Activated CD4-positive, alpha-beta T cell treated with anti-CD3 and anti-CD28 coated beads, Interleukin-2, amount 50 U/mL, for 4 hours (primary cell): Measurements from ENCODE around the gene FAHD1.

Source experiments
- DNase-seq, 2 experiments: peaks; one replicate each; pipeline ENCODE4 v3.0.0-alpha.2; 2020

Gene FAHD1

DNA sequence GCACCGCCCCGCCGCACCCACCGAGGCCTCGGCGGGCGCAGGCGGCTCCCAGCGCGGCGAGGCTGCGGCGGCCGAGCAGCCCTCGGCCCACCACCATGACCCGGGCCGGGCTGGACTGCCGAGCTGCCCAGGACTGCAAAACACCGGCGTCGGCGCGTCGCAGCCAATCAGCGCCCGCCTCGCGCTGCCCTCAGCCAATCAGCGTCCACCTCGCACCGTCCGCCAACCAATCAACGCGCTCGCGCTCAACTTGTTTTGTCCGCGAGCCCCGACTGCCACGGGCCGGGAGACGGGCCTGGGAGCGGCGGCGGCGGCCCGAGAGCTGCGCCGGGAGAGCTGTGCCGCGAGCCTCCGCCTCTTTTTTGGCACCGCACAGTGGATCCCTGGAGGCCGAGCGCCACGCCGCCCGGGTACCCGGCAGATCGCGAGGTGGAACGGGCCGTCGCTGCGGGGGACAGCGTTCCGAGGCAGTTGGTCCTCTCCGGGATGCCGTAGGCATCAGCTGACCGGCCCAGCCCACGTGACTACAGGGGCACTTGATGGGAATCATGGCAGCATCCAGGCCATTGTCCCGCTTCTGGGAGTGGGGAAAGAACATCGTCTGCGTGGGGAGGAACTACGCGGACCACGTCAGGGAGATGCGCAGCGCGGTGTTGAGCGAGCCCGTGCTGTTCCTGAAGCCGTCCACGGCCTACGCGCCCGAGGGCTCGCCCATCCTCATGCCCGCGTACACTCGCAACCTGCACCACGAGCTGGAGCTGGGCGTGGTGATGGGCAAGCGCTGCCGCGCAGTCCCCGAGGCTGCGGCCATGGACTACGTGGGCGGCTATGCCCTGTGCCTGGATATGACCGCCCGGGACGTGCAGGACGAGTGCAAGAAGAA, at the start of gene FAHD1, which contains the start of gene HAGH:
Gene FAHD1, plus strand, starts transcription at position 516 of the 883 bp plus-strand sequence. Its CDS starts 33 bp downstream, at position 549.
Gene HAGH, minus strand, starts transcription at position 135 of the 883 bp plus-strand sequence. Its CDS starts 38 bp downstream, at position 97.
- peak; percentile 82 to 83 for DNase-seq

DNA sequence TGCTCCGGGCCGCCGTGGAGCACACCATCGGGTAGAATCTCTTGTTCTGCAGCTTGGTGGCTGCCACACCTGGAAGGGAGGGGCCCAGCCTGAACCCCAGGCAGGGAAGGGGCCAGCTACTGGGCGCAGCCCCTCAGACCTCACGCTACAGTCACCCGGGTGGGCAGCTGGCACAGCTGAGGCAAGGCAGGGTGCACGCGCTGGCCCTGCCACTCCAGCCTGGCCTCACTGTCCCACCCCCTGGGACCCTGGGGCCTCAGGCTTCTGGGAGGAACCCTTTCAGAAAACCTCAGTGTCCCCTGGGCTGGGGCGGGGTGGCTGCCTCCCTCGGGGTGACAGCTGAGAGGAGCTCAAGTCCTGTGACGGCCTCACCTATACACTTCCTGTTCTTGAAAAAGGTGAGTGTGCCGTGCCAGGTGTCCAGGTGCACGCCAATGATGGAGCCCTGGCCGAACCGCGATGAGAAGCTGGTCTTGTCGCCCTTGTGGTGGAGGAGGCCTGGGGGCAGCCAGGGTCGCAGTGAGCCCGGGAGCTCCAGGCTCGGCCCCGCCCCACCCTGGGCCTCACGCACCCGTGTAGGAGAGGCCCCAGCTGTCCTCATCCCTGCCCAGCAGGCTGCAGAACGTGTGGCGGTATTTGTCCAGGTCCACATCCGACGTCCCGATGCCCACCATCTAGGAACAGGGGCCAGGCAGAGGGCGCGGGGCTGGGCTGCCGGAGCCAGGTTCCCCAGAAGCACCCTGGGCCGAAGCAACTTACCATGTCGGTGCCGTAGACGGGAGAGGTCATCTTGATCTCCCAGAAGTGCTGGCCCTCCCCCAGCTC, 49.4 kb upstream of the FAHD1 start:
- no peak for DNase-seq

DNA sequence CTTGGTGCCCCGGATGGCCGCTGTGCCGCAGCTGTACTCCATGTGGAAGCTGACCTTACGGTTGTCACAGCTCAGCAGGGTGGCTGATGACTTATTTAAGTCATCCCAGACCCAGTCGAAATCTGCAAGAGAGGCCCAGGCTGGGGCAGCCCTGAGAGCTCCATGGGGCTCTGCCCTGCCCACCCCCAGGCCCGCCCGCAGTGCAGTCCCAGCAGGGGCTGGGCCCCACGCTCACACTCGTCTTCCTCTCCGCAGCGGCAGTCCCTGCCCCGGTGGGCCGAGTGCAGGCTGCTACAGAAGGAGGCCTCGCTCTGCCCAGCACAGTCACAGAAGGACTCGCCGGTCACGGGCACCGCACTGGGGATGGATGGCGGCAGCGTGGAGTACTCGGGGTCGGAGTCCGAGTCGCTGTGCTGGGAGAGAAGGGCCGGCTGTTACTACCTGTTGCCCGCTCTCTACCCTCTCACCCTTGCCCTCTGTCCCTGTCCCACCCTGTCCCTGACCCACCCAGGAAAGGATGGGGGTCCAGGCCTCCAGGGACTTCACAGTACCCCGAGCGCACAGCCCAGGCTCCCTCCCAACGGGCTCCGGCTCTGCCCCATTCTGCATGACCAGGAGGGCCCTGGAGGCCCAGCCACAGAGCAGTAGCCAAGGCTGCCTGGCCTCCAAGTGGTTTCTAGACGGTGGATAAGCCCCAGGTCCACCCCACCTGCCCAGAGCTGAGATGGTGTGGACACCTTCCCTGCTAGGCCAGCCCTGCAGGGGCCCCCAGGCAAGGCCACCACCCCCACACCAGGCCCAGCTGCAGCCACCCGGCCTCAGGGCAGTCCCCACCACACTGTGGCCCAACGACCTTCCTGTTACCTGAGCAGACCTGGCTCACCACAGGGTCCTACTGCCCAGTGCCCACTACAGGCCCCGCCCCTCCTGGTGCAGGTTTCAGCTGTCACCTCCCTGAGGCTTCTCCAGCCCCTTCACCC, 48.5 kb upstream of the FAHD1 start:
- DNase-seq = no peak

DNA sequence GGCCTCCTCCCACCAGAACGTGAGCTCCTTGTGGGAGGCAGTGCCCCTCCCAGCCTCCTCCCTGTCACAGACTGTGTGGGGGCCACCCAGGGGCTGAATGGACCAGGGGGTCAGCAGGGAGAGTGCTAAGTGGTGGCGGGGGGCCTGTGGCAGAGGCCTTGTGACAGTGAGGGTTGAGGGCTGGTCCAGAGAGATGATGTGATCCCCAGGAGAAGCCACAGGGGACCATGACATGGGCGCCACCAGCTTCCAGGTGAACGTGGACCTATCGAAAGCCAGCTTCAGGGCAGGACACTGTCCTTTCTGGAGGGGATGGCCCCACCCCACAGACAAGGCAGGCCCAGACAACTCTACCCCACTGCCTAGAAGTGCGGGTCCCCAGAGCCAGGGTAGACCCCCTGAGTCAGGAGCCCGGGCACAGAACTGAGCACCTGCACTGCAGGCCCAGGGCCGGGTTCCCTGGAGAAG, 47.7 kb upstream of the FAHD1 start:
- DNase-seq = no peak

DNA sequence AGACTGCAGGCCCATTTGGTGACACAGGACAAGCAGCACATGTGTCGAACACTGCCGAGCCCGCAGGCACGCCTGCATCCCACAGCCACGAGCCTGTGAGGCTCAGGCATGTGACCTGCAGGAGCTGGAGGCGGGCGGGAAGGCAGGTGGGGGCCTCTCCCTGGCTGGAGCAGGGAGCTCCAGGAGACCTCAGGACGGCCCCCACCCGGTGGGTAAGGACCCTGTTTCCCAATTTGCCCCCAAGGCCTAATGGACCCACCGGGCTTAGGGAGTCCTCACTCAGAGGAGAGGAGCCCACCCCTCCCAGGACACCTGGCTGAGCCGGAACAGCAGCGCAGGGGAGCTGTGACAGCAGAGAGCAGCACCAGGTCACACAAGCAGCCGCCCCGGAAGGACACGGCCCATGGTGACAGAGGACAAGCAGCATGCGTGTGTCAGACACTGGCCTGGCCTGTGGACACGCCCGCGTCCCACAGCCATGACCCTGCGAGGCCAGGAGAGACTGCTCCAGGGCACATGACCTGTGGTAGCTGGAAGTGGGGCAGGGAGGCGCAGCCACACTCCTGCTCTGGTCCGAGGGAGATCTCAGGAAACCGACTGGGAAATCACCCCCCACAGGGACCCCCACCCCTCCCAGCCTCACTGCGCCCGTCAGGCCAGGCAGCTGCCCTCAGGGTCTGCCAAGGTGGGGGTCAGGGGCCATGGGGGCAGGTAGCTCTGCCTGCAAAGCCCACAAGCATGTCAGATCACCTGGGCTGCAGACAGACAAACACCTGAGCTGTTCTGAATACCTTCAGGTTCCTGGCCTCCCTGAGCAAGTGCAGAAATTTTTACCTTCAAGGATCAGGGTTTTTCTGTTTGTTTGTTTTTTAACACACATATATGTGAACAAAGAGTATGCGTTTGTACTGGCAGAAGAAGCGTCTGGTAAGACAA, 47.0 kb upstream of the FAHD1 start:
- no peak for DNase-seq

DNA sequence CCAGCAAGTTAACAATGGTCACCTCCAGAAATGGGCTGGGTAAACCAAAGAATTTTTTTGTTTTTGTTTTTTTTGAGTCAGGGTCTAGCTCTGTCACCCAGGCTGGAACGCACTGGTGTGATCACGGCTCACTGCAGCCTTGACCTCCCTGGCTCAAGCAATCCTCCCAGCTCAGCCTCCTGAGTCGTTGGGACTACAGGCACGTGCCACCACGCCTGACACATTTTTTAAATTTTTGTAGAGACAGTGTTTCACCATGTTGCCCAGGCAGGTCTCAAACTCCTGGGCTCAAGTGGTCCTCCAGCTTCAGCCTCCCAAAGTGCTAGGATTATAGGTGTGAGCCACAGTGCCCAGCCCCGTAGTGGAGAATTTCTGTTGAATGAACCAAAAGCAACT, 46.3 kb upstream of the FAHD1 start:
- DNase-seq = no peak

DNA sequence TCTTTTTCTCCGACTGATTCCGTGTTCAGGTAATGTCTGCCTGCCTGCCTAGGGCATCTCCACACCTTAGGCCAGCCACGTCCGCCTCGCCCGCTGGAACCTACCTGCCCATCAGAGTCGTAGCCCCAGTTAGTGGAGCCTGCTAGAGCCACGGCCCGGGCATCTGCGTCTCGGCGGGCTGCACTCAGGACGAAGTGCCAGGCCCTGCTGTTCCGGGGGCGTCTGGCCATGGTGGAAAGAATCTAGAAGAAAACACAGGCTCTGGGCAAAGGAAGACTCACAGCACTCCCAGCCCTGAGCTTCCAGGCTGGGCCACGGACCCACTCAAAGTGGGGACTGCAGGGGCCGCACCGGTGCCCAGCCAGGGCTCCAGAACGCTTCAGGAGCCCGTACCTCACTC, 45.8 kb upstream of the FAHD1 start:
- no peak for DNase-seq

DNA sequence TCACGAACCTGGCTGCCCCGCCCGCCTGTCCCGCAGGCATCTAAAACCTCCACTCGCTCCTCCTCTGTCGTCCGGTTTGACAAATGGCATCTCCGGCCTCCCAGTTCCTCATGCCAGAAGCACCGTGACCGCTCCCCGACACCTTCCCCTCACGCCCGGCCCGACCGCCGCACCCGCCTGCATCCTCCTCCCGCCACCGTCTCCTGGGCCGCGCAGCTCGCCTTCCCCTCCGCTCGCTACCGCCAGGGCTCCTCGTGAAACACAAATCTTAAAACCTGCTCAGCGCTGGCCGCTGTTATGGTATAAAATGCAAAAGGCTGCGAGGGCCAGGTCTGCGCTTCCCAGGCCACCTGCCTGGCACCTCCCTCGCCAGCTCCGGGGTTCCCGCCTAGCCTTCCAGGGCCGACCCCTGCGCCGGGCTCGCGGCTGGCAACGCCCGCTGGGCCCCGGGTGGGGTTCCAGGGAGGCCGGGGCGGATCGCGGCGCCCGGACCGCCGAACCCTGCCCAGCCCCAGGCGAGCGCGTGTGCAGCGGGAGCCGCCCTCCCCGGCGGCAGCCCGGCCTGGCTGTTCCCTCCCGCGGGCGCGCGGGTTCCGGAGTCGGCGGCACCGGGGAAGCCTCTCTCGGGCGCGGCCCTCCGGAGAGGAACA, 45.1 kb upstream of the FAHD1 start:
- DNase-seq = no peak

DNA sequence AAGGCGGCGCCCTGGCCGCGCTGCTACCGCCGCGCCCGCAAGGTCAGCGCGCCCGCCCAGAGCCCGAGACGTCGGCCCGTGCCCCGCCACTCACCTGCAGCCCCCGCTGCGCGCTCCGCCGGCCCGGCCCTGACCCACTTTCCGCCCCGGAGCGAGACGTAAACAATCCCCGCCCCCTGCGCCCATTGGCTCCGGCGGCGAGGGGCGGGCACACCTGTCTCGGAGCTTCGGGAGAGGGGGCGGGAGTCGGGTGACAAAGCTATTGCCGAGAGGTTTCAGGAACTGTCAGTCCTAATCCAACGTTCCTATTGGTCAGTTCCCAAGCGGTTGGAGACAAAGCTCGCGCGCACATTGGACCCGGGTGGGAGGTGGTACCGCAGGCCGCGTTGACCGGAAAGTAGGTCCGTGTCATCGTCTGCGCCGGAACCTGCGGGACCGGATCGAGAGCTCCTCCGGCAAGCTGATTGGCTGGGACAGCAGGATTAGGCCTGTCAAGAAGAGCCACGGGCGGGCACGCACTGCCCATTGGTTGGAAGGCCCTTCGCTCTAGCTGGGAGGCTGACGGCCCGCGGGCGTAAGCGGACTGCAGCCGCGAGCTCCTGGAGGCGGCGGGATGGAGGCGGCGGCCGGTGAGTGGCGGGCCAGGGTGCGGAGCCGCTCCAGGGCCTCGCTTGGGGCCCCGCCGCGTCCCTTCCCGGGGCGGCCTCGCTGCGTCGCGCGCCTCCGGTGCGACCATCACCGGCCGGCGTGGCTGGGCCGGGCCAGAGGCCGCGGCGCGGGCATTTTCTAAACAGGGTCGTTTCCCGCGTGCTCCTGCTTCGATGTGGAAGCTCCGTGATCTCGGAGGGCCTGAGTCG, 44.4 kb upstream of the FAHD1 start, which contains the start of the genes NUBP2 and SPSB3:
Gene NUBP2, plus strand, starts transcription at position 553 of the 857 bp plus-strand sequence. Its CDS starts 61 bp downstream, at position 614.
Gene SPSB3, minus strand, starts transcription at position 164 of the 857 bp plus-strand sequence. CDS start 1,088 bp downstream, outside the sequence.
- DNase-seq = peak; percentile 95 to 96

DNA sequence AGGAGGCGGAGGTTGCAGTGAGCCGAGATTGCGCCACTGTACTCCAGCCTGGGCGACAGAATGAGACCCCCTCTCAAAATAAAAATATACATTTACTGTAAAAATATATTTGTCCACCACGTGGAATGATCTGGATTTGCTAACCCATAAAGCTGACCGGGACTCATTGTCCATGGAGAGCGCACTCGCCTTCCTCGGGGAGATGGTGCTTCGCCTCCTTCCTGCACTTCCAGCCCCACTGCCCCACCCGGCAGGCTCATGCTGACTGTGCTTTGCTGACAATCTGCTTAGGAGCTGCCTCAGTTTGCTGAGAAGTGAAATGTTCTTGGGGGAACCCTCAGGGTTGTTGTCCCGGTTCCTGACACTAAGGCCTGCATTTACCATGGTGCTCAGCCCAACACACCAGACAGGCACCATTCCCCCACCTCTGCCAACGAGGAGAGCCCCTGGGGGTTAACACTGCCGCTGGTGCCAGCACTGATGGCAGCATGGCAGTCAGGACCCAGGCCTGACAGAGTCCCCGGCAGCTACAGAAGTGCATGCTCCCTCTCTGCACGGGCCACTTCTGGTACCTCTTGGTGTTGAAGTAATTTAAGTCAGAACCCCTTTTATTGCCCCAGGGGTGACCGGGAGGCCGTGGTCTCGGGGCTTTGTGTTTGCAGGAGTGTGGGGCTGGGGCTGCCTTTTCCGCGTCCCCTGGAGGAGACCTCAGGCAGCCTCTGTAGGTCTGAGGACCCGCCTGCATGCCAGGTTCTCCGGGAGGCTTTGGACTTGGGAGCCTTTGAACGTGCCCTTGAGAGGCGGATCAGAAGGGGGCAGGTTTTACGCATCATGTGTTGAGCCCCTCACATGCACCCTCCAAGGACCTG, 41.8 kb upstream of the FAHD1 start:
- no peak for DNase-seq

DNA sequence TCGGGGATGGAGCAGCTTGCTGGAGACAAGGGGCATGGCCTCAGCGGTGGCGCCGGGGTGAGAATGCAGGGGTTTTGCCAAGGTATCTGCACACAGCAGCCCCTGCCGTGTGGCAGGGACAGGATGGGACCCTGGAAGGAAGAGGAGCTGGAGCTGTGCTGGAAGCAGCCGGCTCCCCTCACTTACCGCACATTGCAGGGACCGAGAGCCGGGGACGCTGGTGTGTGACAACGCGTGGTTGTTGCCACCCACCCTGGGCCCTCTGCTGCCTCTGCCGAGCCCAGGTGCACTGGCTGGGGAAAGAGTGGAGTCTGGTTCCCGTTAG, 41.2 kb upstream of the FAHD1 start:
- no peak for DNase-seq

DNA sequence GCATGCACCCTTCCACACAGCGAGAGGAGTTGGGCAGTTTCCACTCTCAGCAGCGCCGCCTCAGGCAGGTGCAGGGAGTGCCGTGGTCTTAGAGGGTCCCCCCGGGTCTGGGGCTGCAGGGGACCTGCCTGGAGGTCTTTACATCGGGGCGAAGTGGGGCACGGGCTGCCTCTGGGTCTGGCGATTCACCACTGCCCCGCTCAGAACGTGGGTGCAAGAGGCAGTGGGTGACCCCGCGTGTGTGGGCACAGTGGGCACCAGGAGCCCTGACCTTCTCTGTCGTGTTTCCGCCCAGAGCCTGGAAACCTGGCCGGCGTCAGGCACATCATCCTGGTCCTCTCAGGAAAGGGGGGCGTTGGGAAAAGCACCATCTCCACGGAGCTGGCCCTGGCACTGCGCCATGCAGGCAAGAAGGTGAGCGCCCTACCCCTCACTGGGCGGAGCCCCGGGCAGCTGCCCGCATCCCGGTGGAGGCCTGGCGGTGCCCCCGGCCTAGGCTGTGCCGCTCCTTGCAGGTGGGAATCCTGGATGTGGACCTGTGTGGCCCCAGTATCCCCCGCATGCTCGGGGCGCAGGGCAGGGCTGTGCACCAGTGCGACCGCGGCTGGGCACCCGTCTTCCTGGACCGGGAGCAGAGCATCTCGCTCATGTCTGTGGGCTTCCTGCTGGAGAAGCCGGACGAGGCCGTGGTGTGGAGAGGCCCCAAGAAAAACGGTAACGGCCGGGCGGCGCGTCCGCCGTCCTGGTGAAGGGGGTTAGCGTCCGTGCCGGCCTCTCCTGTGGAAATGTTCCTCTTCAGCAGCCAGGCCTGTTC, 40.6 kb upstream of the FAHD1 start:
- DNase-seq = peak in 1 of 2 experiments; percentile 1

DNA sequence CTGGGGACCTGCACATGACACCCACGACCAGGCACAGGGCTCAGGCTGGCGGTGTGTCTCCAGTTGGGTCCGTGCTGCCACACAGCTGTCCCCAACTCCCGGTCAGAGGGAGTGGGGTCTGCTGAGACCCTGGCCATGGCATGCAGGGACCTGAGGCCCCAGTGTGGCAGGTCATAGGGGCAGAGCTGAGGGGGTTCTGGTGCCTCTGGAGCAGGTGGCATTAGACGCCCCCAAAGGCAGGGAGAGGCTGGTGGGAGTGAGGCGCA, 40.0 kb upstream of the FAHD1 start:
- DNase-seq = no peak

DNA sequence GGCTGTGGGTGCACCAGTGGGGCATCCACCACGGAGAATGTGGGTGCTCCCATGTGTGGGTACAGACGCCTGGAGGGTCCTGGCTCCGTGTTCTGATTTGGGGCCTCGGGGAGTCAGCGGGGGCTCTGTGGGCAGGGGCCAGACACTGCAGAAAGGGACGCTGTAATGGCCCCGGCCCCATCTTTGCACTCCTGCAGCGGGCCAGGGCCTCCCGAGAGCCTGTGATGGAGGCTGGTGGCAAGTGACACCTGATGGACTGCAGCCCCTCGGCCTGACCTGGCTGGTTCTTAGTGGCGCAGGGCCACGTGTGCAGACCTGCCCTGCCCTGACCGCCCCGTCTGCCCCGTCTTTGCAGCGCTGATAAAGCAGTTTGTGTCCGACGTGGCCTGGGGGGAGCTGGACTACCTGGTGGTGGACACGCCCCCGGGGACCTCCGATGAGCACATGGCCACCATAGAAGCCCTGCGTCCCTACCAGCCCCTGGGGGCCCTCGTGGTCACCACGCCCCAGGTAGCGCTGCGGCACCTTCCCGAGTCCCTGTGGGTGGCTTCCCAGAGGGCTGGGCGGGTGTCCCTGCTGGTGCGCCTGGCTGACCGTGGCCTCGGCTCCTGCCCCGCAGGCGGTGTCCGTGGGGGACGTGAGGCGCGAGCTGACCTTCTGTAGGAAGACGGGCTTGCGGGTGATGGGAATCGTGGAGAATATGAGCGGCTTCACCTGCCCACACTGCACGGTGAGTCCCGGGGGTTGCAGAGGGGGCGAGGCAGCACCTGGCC, 39.5 kb upstream of the FAHD1 start:
- DNase-seq = peak in 1 of 2 experiments; percentile 0

DNA sequence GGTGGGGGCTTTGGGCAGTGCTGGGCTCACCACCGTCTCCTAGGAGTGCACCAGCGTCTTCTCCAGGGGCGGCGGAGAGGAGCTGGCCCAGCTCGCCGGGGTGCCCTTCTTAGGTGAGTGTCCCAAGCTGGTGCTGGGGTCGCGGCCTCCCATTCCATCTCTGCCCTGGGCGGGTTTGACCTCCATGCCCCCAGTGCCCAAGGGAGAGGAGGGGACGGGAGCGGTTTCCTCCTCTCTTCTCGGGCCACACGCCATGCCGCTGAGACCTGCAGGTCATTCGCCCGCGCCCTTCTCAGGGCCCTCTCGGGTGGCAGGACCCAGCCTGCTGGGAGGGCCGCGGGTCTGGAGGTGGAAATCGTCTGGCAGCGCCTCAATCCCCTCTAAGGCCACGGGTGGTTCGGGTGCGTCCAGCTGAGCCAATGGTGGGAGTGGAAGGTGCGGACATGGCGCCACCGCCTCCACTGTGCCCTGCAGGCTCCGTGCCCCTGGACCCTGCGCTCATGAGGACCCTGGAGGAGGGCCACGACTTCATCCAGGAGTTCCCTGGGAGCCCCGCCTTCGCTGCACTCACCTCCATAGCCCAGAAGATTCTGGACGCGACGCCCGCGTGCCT, 38.8 kb upstream of the FAHD1 start:
- no peak for DNase-seq

DNA sequence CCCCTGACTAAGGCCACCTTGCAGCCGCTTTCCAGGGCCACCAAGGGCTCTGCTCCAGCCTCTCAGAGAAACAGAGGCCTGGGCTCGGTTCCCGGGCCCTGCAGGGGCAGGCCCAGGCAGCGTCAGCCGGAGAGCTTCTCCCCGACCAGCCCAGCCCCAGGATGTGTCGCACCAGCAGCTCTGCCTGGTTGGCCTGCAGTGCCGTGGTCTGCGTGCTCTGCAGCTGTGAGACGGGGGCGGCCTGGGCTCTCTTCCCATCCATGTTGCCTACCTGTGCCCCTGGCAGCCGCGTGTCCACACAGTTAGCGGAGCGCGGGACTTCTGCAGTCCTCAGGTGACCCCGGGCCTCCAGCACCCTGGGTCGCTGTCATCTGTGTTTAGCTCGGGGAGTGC, 38.3 kb upstream of the FAHD1 start:
- no peak for DNase-seq

DNA sequence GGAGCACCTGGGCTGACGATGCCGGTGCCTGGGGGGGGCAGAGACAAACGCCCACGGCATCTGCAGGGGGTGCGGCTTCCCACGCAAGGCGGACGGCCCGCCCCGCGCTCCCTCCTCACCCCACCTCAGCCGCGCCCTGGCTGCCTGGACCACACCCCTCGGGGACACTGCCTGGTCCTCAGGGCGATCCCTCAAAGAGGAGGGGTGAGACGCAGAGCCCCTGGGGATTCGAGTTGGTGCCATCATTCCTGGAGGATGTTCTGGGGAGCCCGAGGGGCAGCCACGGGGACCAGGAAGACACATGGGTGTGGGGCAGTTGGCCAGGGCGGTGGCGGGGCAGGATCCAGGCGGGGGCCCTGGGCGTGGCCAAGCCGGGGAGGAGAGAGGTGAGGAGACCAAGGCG, 37.4 kb upstream of the FAHD1 start:
- DNase-seq = no peak
